ENCODE data around the gene CADM4. TPM values are rescaled to one million over a fixed set of nuclear protein-coding genes. Genes with fewer than 3 reads are reported as not detected.

Gene CADM4
- total RNA-seq (2022) (14.5 and 17.5 TPM in 2 replicates), Bru-seq, nascent RNA (percentile 40 among the genes with signal in this experiment), BruChase-seq, experiment 1, labeled RNA remaining after a 6-hour chase (percentile 46 among the genes with signal in this experiment), BruChase-seq, experiment 2, labeled RNA remaining after a 2-hour chase (percentile 42 among the genes with signal in this experiment)
- long read RNA-seq, partial matches to known transcripts = 3 of 4 reads
- long read RNA-seq, other reads (novel, unspliced or antisense) = 1 of 4 reads

DNA sequence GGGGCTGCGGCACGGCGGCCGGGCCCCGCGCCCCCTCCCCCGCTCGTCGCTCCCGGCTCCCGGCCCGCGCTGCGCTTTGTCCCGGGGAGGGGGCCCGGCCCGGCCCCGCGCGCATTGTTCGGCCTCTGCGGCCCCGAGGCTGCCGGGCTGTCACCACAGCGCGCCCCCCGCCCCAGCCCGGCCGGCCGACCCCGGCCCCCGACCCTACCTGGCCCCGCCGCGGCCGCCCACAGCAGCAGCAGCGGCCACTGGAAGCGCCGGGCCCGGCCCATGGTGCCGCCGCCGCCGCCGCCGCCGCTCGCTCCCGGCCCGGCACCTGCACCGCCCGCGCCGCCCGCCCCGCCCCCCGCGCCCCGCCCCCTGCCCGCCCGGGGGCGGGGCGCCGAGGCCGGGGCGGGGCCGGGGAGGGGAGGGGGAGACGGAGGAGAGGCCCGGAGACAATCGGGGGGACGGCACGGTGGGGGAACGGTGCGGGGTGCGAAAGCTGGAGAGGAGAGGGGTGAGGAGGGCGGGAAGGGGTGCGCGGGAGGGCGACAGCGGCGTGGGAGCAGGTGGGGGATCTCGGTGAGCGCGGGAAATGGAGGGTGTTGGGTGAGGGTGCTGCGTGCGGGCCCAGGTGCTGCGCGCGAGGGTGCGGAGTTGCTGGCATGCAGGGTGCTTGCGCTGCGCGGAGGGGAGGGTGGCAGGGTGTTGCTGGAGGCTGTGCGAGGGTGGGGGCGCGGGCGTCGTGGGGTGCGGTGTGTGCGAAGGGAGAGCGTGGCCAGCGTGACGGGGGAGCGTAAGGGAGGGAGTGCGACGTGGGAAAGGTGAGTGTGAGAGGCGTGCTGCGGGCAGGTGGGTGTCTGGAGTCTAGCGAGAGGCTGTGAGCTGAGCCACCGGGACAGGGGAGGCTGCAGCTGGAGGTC is at the start of gene CADM4:
Gene CADM4 (minus strand): TSS at position 332 of the 905 bp plus-strand sequence. CDS start 60 bp downstream, at position 272.
- CTCF ChIA-PET = interaction anchor here (0.7 kb wide), 1 partner anchor 28 kb away, joined by 4 read pairs; no protein-coding TSS in a partner anchor

DNA sequence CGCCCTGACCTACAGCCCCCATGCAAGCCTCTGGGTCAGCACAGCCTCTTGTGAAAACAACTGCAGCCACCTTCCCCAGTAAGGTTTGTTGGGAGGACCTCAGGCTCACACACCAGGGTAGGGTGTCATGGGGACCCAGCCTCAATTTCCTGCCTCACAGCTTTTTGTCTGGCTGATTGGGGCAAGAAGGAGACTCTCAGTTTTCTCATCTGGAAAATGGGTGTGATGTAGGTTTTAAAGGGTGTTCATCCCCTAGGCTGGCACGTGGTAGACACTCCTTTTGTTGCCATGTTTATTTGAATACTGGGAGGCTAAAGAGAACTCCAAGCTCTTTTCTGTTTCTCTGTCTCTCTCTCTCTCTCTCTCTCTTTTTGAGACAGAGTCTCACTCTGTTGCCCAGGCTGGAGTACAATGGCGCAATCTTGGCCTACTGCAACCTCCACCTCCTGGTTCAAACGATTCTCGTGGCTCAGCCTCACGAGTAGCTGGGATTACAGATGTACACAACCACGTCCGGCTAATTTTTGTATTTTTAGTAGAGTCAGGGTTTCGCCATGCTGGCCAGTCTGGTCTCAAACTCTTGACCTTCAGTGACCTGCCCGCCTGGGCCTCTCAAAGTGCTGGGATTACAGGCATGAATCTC is 48.5 kb upstream of the CADM4 start:
- DNase-seq = no peak
- H3K36me3 Mint-ChIP-seq (ENCODE audit: insufficient read depth, unreplicated experiment) = no peaks in the 10 kb centered on the region
- H3K4me3 Mint-ChIP-seq (ENCODE audit: low read depth, unreplicated experiment) = no peak overlapping the region
- TF ChIP-seq, protein P1, sequence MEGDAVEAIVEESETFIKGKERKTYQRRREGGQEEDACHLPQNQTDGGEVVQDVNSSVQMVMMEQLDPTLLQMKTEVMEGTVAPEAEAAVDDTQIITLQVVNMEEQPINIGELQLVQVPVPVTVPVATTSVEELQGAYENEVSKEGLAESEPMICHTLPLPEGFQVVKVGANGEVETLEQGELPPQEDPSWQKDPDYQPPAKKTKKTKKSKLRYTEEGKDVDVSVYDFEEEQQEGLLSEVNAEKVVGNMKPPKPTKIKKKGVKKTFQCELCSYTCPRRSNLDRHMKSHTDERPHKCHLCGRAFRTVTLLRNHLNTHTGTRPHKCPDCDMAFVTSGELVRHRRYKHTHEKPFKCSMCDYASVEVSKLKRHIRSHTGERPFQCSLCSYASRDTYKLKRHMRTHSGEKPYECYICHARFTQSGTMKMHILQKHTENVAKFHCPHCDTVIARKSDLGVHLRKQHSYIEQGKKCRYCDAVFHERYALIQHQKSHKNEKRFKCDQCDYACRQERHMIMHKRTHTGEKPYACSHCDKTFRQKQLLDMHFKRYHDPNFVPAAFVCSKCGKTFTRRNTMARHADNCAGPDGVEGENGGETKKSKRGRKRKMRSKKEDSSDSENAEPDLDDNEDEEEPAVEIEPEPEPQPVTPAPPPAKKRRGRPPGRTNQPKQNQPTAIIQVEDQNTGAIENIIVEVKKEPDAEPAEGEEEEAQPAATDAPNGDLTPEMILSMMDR (IDR thresholded peaks at IDR 0.05; ENCODE audit: unreplicated experiment) = no peak
- intact Hi-C loops (cut with micrococcal nuclease; ENCODE audit: unreplicated experiment) = no loop called here
- CTCF ChIA-PET = interaction anchor here (0.6 to 2.0 kb wide), 4 partner anchors 8 to 204 kb away, joined by 3 to 31 read pairs (median 6); partner anchors contain the start of gene PLAUR
- no peak overlapping the region for H3K27ac Mint-ChIP-seq (ENCODE audit: unreplicated experiment)
- H3K27me3 Mint-ChIP-seq (ENCODE audit: unreplicated experiment) = no peaks in the 10 kb centered on the region
- peaks cover 18% of the 10 kb centered on the region for H3K4me1 Mint-ChIP-seq (ENCODE audit: low read depth, unreplicated experiment)
- peaks cover 7% of the 10 kb centered on the region for H3K9me3 Mint-ChIP-seq (ENCODE audit: low read depth, unreplicated experiment)
- BruUV-seq (replicated peaks) = no TSS peak

More for the DNA sequence above, at the start of gene CADM4:
- H3K36me3 Mint-ChIP-seq (ENCODE audit: insufficient read depth, unreplicated experiment) = peaks cover 32% of the 10 kb centered on the region
- TF ChIP-seq, protein P1 (IDR thresholded peaks at IDR 0.05; ENCODE audit: unreplicated experiment) = no peak
- H3K4me1 Mint-ChIP-seq (ENCODE audit: low read depth, unreplicated experiment) = peaks cover 25% of the 10 kb centered on the region
- peak within 1 kb of the TSS; percentile 70 for H3K27ac Mint-ChIP-seq (ENCODE audit: unreplicated experiment)
- BruUV-seq (replicated peaks) = no TSS peak
- peak; percentile 45 for DNase-seq
- peaks cover 45% of the 10 kb centered on the region for H3K27me3 Mint-ChIP-seq (ENCODE audit: unreplicated experiment)
- H3K9me3 Mint-ChIP-seq (ENCODE audit: low read depth, unreplicated experiment) = no peaks in the 10 kb centered on the region
- peak within 1 kb of the TSS; percentile 74 for H3K4me3 Mint-ChIP-seq (ENCODE audit: low read depth, unreplicated experiment)
- intact Hi-C loops (cut with micrococcal nuclease; ENCODE audit: unreplicated experiment) = no loop called here

- no peak for DNase-seq
- no peaks in the 10 kb centered on the region for H3K27me3 Mint-ChIP-seq (ENCODE audit: unreplicated experiment)
- peaks cover 18% of the 10 kb centered on the region for H3K4me1 Mint-ChIP-seq (ENCODE audit: low read depth, unreplicated experiment)
- intact Hi-C loops (cut with micrococcal nuclease; ENCODE audit: unreplicated experiment) = no loop called here
- no peaks in the 10 kb centered on the region for H3K36me3 Mint-ChIP-seq (ENCODE audit: insufficient read depth, unreplicated experiment)
- no peak overlapping the region for H3K4me3 Mint-ChIP-seq (ENCODE audit: low read depth, unreplicated experiment)
- CTCF ChIA-PET = interaction anchor here (0.6 to 2.0 kb wide), 7 partner anchors 8 to 249 kb away, joined by 3 to 31 read pairs (median 4); partner anchors contain the start of gene PLAUR
- TF ChIP-seq, protein P1 (IDR thresholded peaks at IDR 0.05; ENCODE audit: unreplicated experiment) = no peak
- BruUV-seq (replicated peaks) = no TSS peak
- no peak overlapping the region for H3K27ac Mint-ChIP-seq (ENCODE audit: unreplicated experiment)
- H3K9me3 Mint-ChIP-seq (ENCODE audit: low read depth, unreplicated experiment) = peaks cover 7% of the 10 kb centered on the region
These were observed 48.0 kb upstream of the CADM4 start for GRCh38 chr19:43687660-43687997.

DNA sequence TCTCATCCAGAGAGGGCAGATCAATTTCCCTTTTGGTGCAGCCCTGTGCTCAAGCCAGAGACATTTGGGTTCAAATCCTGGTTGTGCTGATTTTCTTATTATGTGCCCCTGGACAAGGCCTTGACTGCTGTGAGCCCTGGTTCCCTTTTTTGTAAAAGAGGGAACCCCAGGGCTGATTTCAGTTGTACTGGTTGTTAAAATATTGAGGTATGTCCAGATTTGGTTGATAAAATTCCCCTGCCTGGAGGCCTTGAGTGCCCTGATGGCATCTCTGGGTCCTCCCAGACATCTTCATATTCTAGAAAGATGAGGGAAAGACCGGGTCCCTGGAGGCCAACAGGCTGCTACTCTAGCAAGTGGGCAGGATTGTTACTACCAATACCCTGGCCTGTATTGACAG is 44.7 kb upstream of the CADM4 start:
- Mint-ChIP-seq H3K27ac (ENCODE audit: unreplicated experiment) (no peak overlapping the region), H3K27me3 (ENCODE audit: unreplicated experiment) (no peaks in the 10 kb centered on the region), H3K9me3 (ENCODE audit: low read depth, unreplicated experiment) (no peaks in the 10 kb centered on the region), H3K4me3 (ENCODE audit: low read depth, unreplicated experiment) (no peak overlapping the region), H3K36me3 (ENCODE audit: insufficient read depth, unreplicated experiment) (no peaks in the 10 kb centered on the region), H3K4me1 (ENCODE audit: low read depth, unreplicated experiment) (peaks cover 18% of the 10 kb centered on the region)
- no TSS peak for BruUV-seq (replicated peaks)
- intact Hi-C loops (cut with micrococcal nuclease; ENCODE audit: unreplicated experiment) = no loop called here
- DNase-seq = no peak
- CTCF ChIA-PET = no interaction called here
- TF ChIP-seq, protein P1 (IDR thresholded peaks at IDR 0.05; ENCODE audit: unreplicated experiment) = no peak

Data from Calu3 (cell line).